ENCODE data around the gene SH3TC1.

SH3TC1 gene

GRCh38 chr4:8217871-8218270 lies 18.8 kb downstream of the SH3TC1 start:
- DNase-seq, result no peak

GRCh38 chr4:8218371-8219031 lies 19.4 kb downstream of the SH3TC1 start:
- DNase-seq, result peak; percentile 78

- DNase-seq, result no peak
Observed at GRCh38 chr4:8219236-8219635, 20.1 kb downstream of the SH3TC1 start.

- no peak for DNase-seq
Observed at GRCh38 chr4:8220661-8221450, 21.8 kb downstream of the SH3TC1 start.

- no peak for DNase-seq
Observed at GRCh38 chr4:8221476-8221875, 22.4 kb downstream of the SH3TC1 start.

- DNase-seq, result no peak
Observed at GRCh38 chr4:8221985-8222384, 22.9 kb downstream of the SH3TC1 start.

GRCh38 chr4:8222609-8223388 lies 23.7 kb downstream of the SH3TC1 start:
- DNase-seq, result no peak

- DNase-seq, result no peak
Observed at GRCh38 chr4:8224267-8224974, 25.3 kb downstream of the SH3TC1 start.

GRCh38 chr4:8224975-8225625 lies 26.0 kb downstream of the SH3TC1 start:
- no peak for DNase-seq

- peak; percentile 84 for DNase-seq
Observed at GRCh38 chr4:8225706-8226443, 26.8 kb downstream of the SH3TC1 start.

GRCh38 chr4:8227201-8227770 lies 28.2 kb downstream of the SH3TC1 start:
- DNase-seq, result no peak

- no peak for DNase-seq
Observed at GRCh38 chr4:8227771-8228318, 28.8 kb downstream of the SH3TC1 start.

- peak; percentile 46 for DNase-seq
Observed at GRCh38 chr4:8228319-8229250, 29.5 kb downstream of the SH3TC1 start.

GRCh38 chr4:8229331-8229975 lies 30.4 kb downstream of the SH3TC1 start:
- no peak for DNase-seq

- DNase-seq, result no peak
Observed at GRCh38 chr4:8230033-8230432, 30.9 kb downstream of the SH3TC1 start.

GRCh38 chr4:8230891-8231290 lies 31.8 kb downstream of the SH3TC1 start:
- DNase-seq, result no peak

GRCh38 chr4:8231551-8232049 lies 32.5 kb downstream of the SH3TC1 start:
- DNase-seq, result no peak

GRCh38 chr4:8232748-8233147 lies 33.7 kb downstream of the SH3TC1 start:
- DNase-seq, result no peak

Data from NCI-H1092 (cell line).